ENCODE measurements around the gene ZNF775. TPM values are rescaled to one million over a fixed set of nuclear protein-coding genes. Genes with fewer than 3 reads are reported as not detected.

The ZNF775 gene
- total and polyA plus RNA-seq, 2 experiments from 2014 or later: 0.75 to 3.9 TPM

DNA sequence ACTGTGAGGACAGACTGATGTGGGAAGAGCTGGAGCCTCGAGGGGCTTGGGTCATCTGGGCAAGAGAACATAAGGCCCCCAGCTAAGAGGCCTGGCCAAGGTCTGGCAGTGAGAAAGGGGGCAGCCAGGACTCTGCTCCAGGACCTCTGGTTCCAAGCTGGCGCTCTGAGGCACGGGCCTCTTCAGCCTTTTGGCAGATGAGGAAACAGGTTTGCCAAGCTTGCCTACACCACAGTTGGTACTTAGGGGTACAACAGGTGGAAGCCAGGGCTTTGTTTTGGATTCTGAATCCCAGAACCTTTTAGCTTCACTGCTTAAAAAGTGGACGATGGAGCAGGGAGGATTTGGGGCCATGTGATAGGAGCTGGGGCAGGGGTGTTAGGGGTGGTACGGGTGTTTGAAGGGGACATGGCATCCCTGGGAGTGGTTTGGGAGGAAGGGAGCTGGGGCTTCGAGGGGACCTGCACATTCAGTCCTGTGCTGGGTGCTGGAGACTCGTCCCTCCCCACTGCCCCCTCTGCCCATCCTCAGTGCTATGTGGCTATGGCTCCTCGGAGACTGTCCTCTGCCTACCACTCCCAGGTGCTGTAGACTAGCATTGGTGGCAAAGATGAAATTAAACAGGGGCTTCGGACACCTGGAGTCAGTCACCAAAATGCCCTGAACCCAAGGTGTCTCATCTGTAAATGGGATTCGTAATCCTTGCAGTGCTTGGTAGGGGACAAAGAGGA lies 30.3 kb downstream of the ZNF775 start:
- WGBS, 2 experiments (ENCODE audit: low coverage in 1 of 2, low lambda C conversion rate in 2 of 2, missing lambda C conversion rate in 2 of 2): 69% methylated on average over 10 of the region's 10 CpGs
- no peak for DNase-seq
- Histone ChIP-seq H3K27ac (no peak overlapping the region), H3K36me3 (ENCODE audit: low read depth) (no peaks in the 10 kb centered on the region), H3K4me1 (ENCODE audit: insufficient read depth) (0 out of 2 replicates have a peak, but pooled peaks cover 8% of the 10 kb centered on the region), H3K4me2 (ENCODE audit: unreplicated experiment) (no peak overlapping the region), H3K9me2 (ENCODE audit: insufficient read depth) (no peaks in the 10 kb centered on the region), H3K27me3 (replicated peaks; ENCODE audit: insufficient read depth) (no peaks in the 10 kb centered on the region), H4K20me1 (ENCODE audit: insufficient read depth) (no peaks in the 10 kb centered on the region), H3K4me3 (no peak overlapping the region), H3K9me3 (ENCODE audit: low read depth) (no peaks in the 10 kb centered on the region), H3K9ac (no peak overlapping the region), H3K79me2 (ENCODE audit: insufficient read depth) (no peaks in the 10 kb centered on the region), H3F3A (ENCODE audit: insufficient read depth) (no peaks in the 10 kb centered on the region), H2AFZ (no peak overlapping the region)
- in situ Hi-C loops (cut with MboI): no loop called here
- no peak for TF ChIP-seq EZH2 (IDR thresholded peaks at IDR 0.05; ENCODE audit: insufficient read depth, poor library complexity, severe bottlenecking)
- no peak for TF ChIP-seq EZH2phosphoT487 (IDR thresholded peaks at IDR 0.05; ENCODE audit: insufficient read depth, low read depth)

DNA sequence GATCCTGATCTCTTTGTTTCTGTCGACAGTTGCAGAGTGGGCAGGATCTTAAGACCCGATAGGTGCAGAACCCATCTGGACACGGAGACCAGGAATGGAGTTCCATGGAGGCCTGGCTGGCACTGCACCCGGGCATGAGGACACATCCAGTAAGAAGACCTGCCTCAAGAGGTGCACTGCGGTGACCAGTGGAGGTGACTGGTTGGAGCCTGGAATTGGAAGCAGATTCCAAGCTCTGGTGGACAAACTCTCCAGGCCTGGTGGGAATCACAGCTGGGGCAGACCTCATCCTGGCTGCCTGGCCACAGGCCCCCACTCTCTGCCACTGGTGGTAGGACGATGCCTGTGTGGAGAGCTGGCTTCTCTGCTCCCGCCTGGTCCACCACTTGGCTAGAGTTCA lies 31.0 kb downstream of the ZNF775 start:
- Histone ChIP-seq H3K9me3 (ENCODE audit: low read depth) (no peaks in the 10 kb centered on the region), H3K27ac (no peak overlapping the region), H3K27me3 (replicated peaks; ENCODE audit: insufficient read depth) (no peaks in the 10 kb centered on the region), H3K36me3 (ENCODE audit: low read depth) (no peaks in the 10 kb centered on the region), H4K20me1 (ENCODE audit: insufficient read depth) (no peaks in the 10 kb centered on the region), H3K4me3 (no peak overlapping the region), H3K4me2 (ENCODE audit: unreplicated experiment) (no peak overlapping the region), H3F3A (ENCODE audit: insufficient read depth) (no peaks in the 10 kb centered on the region), H3K9ac (no peak overlapping the region), H3K79me2 (ENCODE audit: insufficient read depth) (no peaks in the 10 kb centered on the region), H2AFZ (no peak overlapping the region), H3K9me2 (ENCODE audit: insufficient read depth) (no peaks in the 10 kb centered on the region), H3K4me1 (ENCODE audit: insufficient read depth) (0 out of 2 replicates have a peak, but pooled peaks cover 5% of the 10 kb centered on the region)
- 94 to 95% methylated on average over 7 of the region's 7 CpGs for WGBS, 2 experiments (ENCODE audit: low coverage in 1 of 2, low lambda C conversion rate in 2 of 2, missing lambda C conversion rate in 2 of 2)
- in situ Hi-C loops (cut with MboI): no loop called here
- TF ChIP-seq EZH2 (IDR thresholded peaks at IDR 0.05; ENCODE audit: insufficient read depth, poor library complexity, severe bottlenecking) (no peak), EZH2phosphoT487 (IDR thresholded peaks at IDR 0.05; ENCODE audit: insufficient read depth, low read depth) (no peak)
- DNase-seq: no peak

DNA sequence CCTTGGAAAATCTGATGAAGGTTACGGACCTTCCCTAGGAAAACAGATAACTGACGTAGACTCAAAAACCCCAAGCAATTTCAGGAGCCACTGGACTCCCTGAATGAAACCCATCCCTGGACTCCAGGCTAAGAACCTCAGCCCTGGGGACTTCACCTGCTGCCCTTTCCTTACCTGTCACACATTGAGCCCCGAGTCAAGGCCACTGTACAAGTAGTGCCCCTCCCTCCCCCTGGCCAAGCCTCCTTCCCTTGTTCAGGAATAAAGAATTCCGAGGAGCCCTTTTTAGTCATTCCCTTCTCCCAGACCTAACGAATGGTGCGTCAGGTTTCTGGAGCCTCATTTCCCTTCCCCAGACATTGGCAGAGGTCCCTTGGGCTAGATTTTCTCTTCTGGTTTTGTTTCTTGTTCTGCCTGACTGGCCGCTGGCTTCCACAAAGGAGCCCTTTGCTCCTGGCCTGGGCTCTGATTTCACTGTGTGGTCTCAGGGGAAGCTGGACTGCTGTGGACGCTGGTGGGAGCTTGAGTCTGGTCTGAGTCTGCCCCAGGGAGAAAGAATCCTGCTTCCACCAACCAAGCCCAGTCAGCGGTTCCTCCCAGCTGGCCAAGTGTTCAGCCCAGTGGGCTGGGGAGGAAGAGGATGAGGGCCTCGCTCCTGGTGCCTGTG lies 31.7 kb downstream of the ZNF775 start:
- Histone ChIP-seq H3F3A (ENCODE audit: insufficient read depth) (no peaks in the 10 kb centered on the region), H3K4me1 (ENCODE audit: insufficient read depth) (0 out of 2 replicates have a peak, but pooled peaks cover 5% of the 10 kb centered on the region), H3K9ac (no peak overlapping the region), H3K27me3 (replicated peaks; ENCODE audit: insufficient read depth) (no peaks in the 10 kb centered on the region), H4K20me1 (ENCODE audit: insufficient read depth) (no peaks in the 10 kb centered on the region), H3K79me2 (ENCODE audit: insufficient read depth) (no peaks in the 10 kb centered on the region), H3K9me2 (ENCODE audit: insufficient read depth) (no peaks in the 10 kb centered on the region), H3K36me3 (ENCODE audit: low read depth) (no peaks in the 10 kb centered on the region), H3K4me3 (no peak overlapping the region), H3K9me3 (ENCODE audit: low read depth) (no peaks in the 10 kb centered on the region), H3K27ac (no peak overlapping the region), H2AFZ (no peak overlapping the region), H3K4me2 (ENCODE audit: unreplicated experiment) (no peak overlapping the region)
- WGBS, 2 experiments (ENCODE audit: low coverage in 1 of 2, low lambda C conversion rate in 2 of 2, missing lambda C conversion rate in 2 of 2): 73 to 80% methylated on average over 10 of the region's 10 CpGs
- in situ Hi-C loops (cut with MboI): no loop called here
- no peak for DNase-seq
- TF ChIP-seq EZH2 (IDR thresholded peaks at IDR 0.05; ENCODE audit: insufficient read depth, poor library complexity, severe bottlenecking): no peak
- no peak for TF ChIP-seq EZH2phosphoT487 (IDR thresholded peaks at IDR 0.05; ENCODE audit: insufficient read depth, low read depth)

DNA sequence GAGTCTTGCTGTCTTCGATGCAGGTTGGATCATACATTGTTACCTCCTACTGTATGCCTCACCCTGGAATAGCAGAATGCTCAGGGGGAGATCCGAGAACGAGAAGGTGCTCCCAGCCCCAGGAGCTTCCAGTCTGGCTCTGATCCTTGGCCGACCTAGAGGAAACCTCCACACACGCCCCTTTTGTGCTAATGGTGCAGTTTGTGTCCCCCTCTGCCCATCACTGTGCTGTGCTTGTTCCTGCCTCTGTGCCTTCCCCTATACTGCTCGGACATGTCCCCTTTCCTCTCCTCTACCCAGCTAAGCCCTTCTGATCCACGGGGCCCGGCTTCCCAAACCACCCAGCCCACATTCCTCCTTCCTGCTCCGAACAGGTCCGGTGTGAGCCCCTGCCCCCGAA lies 32.5 kb downstream of the ZNF775 start:
- WGBS, 2 experiments (ENCODE audit: low coverage in 1 of 2, low lambda C conversion rate in 2 of 2, missing lambda C conversion rate in 2 of 2): 69 to 71% methylated on average over 10 of the region's 11 CpGs
- Histone ChIP-seq H3K9ac (no peak overlapping the region), H3K79me2 (ENCODE audit: insufficient read depth) (no peaks in the 10 kb centered on the region), H3K9me3 (ENCODE audit: low read depth) (no peaks in the 10 kb centered on the region), H3K36me3 (ENCODE audit: low read depth) (no peaks in the 10 kb centered on the region), H4K20me1 (ENCODE audit: insufficient read depth) (no peaks in the 10 kb centered on the region), H3K4me2 (ENCODE audit: unreplicated experiment) (no peak overlapping the region), H3F3A (ENCODE audit: insufficient read depth) (no peaks in the 10 kb centered on the region), H2AFZ (no peak overlapping the region), H3K9me2 (ENCODE audit: insufficient read depth) (no peaks in the 10 kb centered on the region), H3K27ac (no peak overlapping the region), H3K4me3 (no peak overlapping the region), H3K27me3 (replicated peaks; ENCODE audit: insufficient read depth) (no peaks in the 10 kb centered on the region), H3K4me1 (ENCODE audit: insufficient read depth) (0 out of 2 replicates have a peak, but pooled peaks cover 3% of the 10 kb centered on the region)
- TF ChIP-seq EZH2 (IDR thresholded peaks at IDR 0.05; ENCODE audit: insufficient read depth, poor library complexity, severe bottlenecking) (no peak), EZH2phosphoT487 (IDR thresholded peaks at IDR 0.05; ENCODE audit: insufficient read depth, low read depth) (no peak)
- no peak for DNase-seq
- in situ Hi-C loops (cut with MboI): no loop called here
